Kidney (tissue), 22 donors: ENCODE measurements around the gene KHDC1. TPM values are rescaled to one million over a fixed set of nuclear protein-coding genes. Genes with fewer than 3 reads are reported as not detected.
"Not testable (repeated sequence)": the region's sequence is repeated elsewhere in the genome, so short reads cannot be mapped to it uniquely, and the experiment has no call there.

Source experiments
- DNase-seq, 5 donors: peaks; one replicate each; pipeline ENCODE4 v3.0.0-alpha.2; 2013 to 2020
- FAIRE-seq: peaks from 2 replicates; lab custom pipeline; 2012; peaks lifted over from hg19 to GRCh38; lab: Jason Lieb, UNC
- H3K27ac ChIP-seq, 2 donors: one replicate each; pipeline ENCODE4 v1.7.0; 2013; ENCODE audit warnings: low read depth in 2 of 2, low read length in 2 of 2, inconsistent platforms in 1 of 2
- H3K27me3 ChIP-seq: one replicate; pipeline ENCODE4 v1.7.1; 2013; ENCODE audit warnings: low read length, inconsistent platforms; ENCODE audit not compliant: control insufficient read depth, insufficient read depth
- H3K36me3 ChIP-seq, 3 donors: one replicate each; pipeline versions ENCODE4 v1.7.0 to v1.7.1; 2013; ENCODE audit warnings: low read length in 3 of 3, control low read depth in 1 of 3, inconsistent platforms in 1 of 3; ENCODE audit not compliant: insufficient read depth in 3 of 3, control insufficient read depth in 2 of 3
- H3K4me1 ChIP-seq, 3 donors: one replicate each; pipeline versions ENCODE4 v1.7.0 to v1.7.1; 2013; ENCODE audit warnings: low read length in 3 of 3, inconsistent platforms in 1 of 3, low read depth in 1 of 3; ENCODE audit not compliant: control insufficient read depth in 2 of 3, insufficient read depth in 2 of 3
- H3K4me3 ChIP-seq, 3 donors: one replicate each; pipeline versions ENCODE4 v1.7.0 to v1.8.1; 2013; ENCODE audit warnings: low read length in 3 of 3, control low read depth in 1 of 3, inconsistent platforms in 1 of 3
- H3K9ac ChIP-seq, 3 donors: one replicate each; pipeline versions ENCODE4 v1.7.0 to v1.7.1; 2013; ENCODE audit warnings: low read length in 3 of 3, control low read depth in 1 of 3, inconsistent platforms in 1 of 3
- H3K9me3 ChIP-seq, 3 donors: one replicate each; pipeline versions ENCODE4 v1.7.0 to v1.7.1; 2013; ENCODE audit warnings: low read length in 3 of 3, control low read depth in 1 of 3, inconsistent platforms in 1 of 3; ENCODE audit not compliant: control insufficient read depth in 2 of 3, insufficient read depth in 1 of 3
- CTCF ChIP-seq: IDR thresholded peaks from 3 replicates; pipeline ENCODE4 v1.5.1; 2012; ENCODE audit warnings: mild to moderate bottlenecking, moderate library complexity, borderline replicate concordance; ENCODE audit not compliant: insufficient read depth; ENCODE audit errors: extremely low read depth
- intact Hi-C: fragments of 100-400 bp; cut with DNase I; formaldehyde crosslinking; loops from one replicate; pipeline ENCODE4 v1.11.1; 2022
- long read RNA-seq, 10 donors: library from polyadenylated mRNA in 1 of 10; unstranded in 1 of 10; transcript quantifications; one replicate each; pipeline ENCODE4 v2.0.0 and lab custom pipeline, GENCODE V29; 2021 to 2026
- polyA plus RNA-seq: library from polyadenylated mRNA; stranded (reverse); fragments of 350-450 nt; fragmentation: Illumina TruSeq; extraction: RNeasy Lipid Tissue Mini Kit (QIAGEN cat#74804); gene quantifications from one replicate; pipeline ENCODE4 v1.2.3, GENCODE V29; 2014; ENCODE audit warnings: low read depth, low replicate concordance; ENCODE audit not compliant: insufficient read depth
- total RNA-seq: library from RNA; stranded (reverse); fragmentation: NEBNext Ultra II Directional; extraction: Animal tissue kit (Norgen Biotek cat#: 25700); gene quantifications from one replicate; pipeline ENCODE4 v1.2.1, GENCODE V29; 2021
- donor health status: control.
- donor health status: control.
- donor health status: control.
- donor health status: control.
- donor health status: control.
- donor health status: DM: yes; HTN: yes; CAD: no.
- donor health status: Normal renal cell carcinoma (clear cell type).

KHDC1 gene
- 1.0 TPM for total RNA-seq
- polyA plus RNA-seq, result 1.7 TPM
- long read RNA-seq, donor 1, partial matches to known transcripts, result 7 of 9 reads
- long read RNA-seq, donor 1, other reads (novel, unspliced or antisense), result 0 of 9 reads
- long read RNA-seq, donor 2, partial matches to known transcripts, result 0 of 2 reads
- long read RNA-seq, donor 2, other reads (novel, unspliced or antisense), result 0 of 2 reads
- long read RNA-seq, donor 3, partial matches to known transcripts, result 0 of 5 reads
- long read RNA-seq, donor 3, other reads (novel, unspliced or antisense), result 0 of 5 reads
- long read RNA-seq, donor 4, partial matches to known transcripts, result 0 of 1 reads
- long read RNA-seq, donor 4, other reads (novel, unspliced or antisense), result 0 of 1 reads
- long read RNA-seq, donor 5, result 0 reads
- long read RNA-seq, donor 6, partial matches to known transcripts, result 0 of 3 reads
- long read RNA-seq, donor 6, other reads (novel, unspliced or antisense), result 0 of 3 reads
- long read RNA-seq, donor 7, partial matches to known transcripts, result 0 of 4 reads
- long read RNA-seq, donor 7, other reads (novel, unspliced or antisense), result 2 of 4 reads
- long read RNA-seq, donor 8, partial matches to known transcripts, result 23 of 30 reads
- long read RNA-seq, donor 8, other reads (novel, unspliced or antisense), result 6 of 30 reads
- long read RNA-seq, donor 9, result 0 reads
- long read RNA-seq, donor 10, partial matches to known transcripts, result 0 of 2 reads
- long read RNA-seq, donor 10, other reads (novel, unspliced or antisense), result 0 of 2 reads

GRCh38 chr6:73262671-73263569, at the start of gene KHDC1:
KHDC1 (minus strand) TSS chr6:73263196; CDS start chr6:73242517, 20,679 bp downstream.
- Histone ChIP-seq H3K4me1 (peaks cover 0 to 2% (median 0%) of the 10 kb centered on the region in 3 donors), H3K27me3 (no peaks in the 10 kb centered on the region), H3K4me3 (peak within 1 kb of the TSS; percentile 74 to 85 (median 77)), H3K9me3 (no peaks in the 10 kb centered on the region), H3K27ac (no peak within 1 kb of the TSS), H3K9ac (peak within 1 kb of the TSS in 2 of 3 donors; percentile 38 to 58), H3K36me3 (no peaks in the 10 kb centered on the region)
- no peak for FAIRE-seq
- intact Hi-C loops, result no loop called here
- no peak for TF ChIP-seq CTCF
- peak; percentile 73 to 90 (median 84) for DNase-seq

GRCh38 chr6:73310503-73310845, 47.5 kb upstream of the KHDC1 start:
- H3K4me1 ChIP-seq, intact Hi-C loops, H3K27ac ChIP-seq, H3K9me3 ChIP-seq, FAIRE-seq, DNase-seq, H3K9ac ChIP-seq, H3K27me3 ChIP-seq, H3K36me3 ChIP-seq: not testable (repeated sequence)
- H3K4me3 ChIP-seq, result peak overlapping the region in 2 of 3 donors; percentile 67 to 88

GRCh38 chr6:73309785-73310502, 46.9 kb upstream of the KHDC1 start:
- no peak for TF ChIP-seq CTCF
- Histone ChIP-seq H3K36me3 (no peaks in the 10 kb centered on the region), H3K27ac (no peak overlapping the region), H3K4me3 (peak overlapping the region; percentile 64 to 88 (median 67)), H3K27me3 (no peaks in the 10 kb centered on the region), H3K9ac (peak overlapping the region in 2 of 3 donors; percentile 29 to 87), H3K4me1 (no peaks in the 10 kb centered on the region), H3K9me3 (no peaks in the 10 kb centered on the region)
- intact Hi-C loops, result no loop called here
- FAIRE-seq (no peak), DNase-seq (peak in 4 of 5 donors; percentile 70 to 83 (median 75))
